GM21526 (cell line): Measurements from ENCODE around the gene EFNA4.

ENCODE experiments used
- ATAC-seq: cut with Tn5 transposase; IDR thresholded peaks from one replicate; pipeline ENCODE4 v1.9.1; 2021; ENCODE audit warnings: moderate library complexity; ENCODE audit not compliant: unreplicated experiment, low FRiP score

Gene EFNA4

DNA sequence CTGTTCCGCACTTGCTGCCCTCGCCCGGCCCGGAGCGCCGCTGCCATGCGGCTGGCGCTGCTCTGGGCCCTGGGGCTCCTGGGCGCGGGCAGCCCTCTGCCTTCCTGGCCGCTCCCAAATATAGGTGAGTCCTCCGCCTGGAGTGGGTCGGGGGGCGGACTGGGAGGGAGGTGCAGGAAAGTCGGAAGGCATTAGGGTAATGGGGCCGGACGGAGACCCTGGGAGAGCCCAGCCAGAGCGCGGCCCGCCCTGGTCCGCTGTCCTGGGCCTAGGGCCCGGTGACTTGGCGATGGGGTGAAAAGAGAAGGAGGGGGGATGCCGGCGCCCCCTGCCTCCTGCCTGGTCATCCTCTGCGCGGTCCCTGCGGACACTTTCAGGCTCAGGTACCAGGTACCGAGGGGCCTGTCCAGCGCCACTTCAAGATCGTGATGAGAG is 12.2 kb upstream of the EFNA4 start:
- peak; percentile 6 for ATAC-seq

DNA sequence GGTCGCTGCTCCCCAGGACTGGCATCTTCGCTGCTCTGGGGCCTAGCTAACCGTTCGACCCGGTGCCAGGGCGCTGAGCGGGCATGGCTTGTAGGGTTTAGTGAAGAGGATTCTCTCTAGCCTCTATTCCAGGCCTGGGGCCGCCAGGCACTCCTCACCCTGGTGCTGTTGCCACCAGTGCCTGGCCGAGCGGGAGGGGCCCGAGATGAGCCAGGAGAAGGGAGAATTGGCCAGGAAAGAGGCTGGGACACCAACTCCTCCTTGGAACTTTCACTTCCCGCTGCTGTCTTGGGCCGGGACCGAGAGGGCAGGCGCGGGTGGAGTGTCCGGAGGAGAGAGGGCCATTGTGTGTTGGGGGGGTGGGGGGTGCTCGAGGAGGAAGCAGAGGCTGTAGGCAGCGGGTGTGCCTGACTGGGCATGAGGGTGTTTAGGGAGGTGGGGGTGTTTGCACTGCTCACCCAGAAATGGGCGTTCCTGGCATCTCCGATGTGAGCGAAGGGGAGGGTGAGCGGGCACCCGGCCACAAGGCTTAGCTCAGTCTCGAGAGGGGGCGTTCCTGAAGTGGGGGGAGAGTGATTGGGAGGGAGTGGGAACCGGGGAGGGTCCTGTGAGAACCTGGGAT is 11.7 kb upstream of the EFNA4 start:
- no peak for ATAC-seq

DNA sequence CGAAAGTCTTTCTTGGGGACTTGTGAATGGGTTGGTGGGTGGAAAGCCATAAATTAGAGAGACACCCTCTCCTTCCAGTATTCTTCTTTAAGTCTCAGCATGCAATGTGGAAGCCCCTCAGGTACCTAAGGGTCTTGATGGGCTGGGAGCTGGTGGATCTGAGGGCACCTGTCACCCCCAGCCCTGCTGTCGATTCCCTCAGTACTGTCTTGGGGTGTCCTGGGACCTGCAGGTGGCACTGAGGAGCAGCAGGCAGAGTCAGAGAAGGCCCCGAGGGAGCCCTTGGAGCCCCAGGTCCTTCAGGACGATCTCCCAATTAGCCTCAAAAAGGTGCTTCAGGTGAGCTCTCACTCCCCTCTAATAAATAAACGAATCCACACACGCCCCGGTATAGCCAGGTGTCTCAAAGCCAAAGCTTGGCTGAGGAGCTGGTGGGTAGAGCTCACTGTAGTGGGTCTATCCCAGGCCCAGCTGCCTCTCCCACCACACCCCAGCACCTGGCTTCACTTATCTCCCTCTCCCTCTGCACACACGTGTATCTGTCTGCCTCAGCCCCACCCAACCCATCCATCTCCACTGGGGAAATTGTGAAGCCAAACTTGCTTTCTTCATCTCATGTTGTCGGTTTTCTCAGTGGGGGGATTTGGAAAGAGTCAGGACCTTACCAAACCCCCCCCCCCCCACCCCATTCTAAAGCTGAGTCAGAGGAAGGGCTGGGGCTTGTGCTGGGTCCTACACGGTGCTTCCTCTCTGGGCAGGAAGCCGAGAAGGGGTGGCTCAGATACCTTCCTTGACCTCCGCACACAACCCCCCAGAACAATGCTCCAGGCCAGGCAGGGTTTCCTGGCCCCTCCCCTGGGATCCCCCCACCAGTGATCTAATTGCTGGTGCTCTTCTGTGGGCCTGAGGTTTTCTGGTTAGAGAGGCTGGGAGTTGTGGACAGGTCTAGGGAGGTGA is 10.8 kb upstream of the EFNA4 start:
- ATAC-seq = no peak

DNA sequence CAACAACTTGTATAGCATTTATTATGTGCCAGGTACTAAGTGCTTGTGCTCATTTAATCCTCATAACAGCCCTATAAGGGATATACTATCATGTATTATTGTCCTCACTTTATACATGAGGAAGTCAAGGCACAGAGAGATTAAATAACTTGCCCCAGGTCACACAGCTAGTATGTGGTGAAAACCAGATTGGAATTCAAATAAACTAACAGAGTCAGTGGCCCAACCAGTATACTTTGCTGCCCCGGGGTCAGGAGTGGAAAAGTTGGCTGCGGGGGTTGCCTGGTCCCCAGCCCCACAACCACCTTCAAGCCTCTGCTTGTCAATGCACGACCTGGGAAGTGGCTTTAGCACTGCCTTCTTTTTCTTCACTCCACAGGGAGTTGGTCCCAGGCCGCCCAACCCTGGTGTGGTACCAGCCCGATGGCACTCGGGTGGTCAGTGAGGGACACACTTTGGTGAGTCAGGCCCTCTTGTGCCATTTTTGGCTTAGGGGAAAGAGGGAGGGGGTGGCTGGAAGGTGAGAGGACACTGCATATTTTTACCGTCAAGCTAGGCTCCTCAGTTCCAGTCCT is 9.9 kb upstream of the EFNA4 start:
- ATAC-seq = no peak

GRCh38 chr1:155057104-155057503 is 6.4 kb upstream of the EFNA4 start:
- ATAC-seq = no peak

GRCh38 chr1:155057788-155058211 is 5.7 kb upstream of the EFNA4 start:
- no peak for ATAC-seq

DNA sequence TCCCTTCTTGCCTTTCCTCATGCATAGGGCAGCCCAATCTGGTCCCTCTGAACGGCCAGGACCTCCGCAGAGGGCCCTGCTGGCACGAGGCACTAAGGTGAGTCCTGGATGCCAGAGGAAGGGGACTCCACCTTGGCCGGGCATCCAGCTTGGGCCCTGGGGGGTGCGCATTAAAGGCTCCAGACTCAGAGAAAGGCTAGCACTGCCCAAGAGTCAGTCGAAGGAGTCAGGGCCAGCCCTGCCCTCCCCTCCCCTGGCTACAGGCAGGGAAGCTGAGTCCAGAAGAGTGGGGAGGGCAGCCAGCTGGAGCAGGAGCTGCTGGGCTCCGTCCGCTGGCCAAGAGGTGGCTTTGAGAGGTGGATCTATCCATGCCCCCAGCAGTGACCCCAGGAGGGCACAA is 2.8 kb upstream of the EFNA4 start:
- ATAC-seq = no peak

- no peak for ATAC-seq
Observed at GRCh38 chr1:155061381-155062150, 2.0 kb upstream of the EFNA4 start.

GRCh38 chr1:155062151-155062686 is 1.3 kb upstream of the EFNA4 start:
- ATAC-seq = no peak

DNA sequence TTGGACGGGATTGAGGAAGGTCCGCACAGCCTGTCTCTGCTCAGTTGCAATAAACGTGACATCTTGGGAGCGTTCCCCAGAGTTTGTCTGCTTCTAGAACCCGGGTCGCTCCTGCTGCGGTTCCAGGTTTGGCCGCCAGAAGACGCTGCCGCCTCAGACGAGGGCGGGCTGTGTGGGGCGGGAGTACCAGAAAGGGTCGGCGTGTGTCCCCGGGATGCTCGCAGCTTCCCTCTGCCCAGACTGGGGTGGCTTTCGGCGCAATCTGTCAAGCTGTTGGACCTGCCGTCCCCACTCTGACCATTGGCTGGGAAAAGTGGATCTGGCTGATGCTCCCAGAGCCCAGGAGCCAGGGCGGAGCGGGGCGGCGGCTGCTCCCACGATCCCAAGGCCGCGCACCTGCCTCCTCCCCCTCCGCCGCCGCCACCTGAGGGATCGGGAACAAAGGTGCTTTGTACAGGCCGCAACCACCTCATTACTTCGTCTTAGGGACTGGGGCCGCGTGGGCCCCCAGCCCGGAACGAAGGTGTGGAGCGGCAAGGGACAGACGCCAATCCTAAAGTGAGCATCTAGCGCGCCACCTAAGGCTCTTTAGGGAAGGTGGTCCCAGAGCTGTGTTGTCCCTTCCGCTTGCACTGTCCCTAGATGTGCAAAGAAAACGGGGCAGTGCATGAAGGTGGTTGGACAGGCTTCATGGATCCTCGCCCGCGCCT is 683 bp upstream of the EFNA4 start:
- ATAC-seq = no peak

GRCh38 chr1:155064111-155064831 is 731 bp downstream of the EFNA4 start:
- ATAC-seq = no peak

DNA sequence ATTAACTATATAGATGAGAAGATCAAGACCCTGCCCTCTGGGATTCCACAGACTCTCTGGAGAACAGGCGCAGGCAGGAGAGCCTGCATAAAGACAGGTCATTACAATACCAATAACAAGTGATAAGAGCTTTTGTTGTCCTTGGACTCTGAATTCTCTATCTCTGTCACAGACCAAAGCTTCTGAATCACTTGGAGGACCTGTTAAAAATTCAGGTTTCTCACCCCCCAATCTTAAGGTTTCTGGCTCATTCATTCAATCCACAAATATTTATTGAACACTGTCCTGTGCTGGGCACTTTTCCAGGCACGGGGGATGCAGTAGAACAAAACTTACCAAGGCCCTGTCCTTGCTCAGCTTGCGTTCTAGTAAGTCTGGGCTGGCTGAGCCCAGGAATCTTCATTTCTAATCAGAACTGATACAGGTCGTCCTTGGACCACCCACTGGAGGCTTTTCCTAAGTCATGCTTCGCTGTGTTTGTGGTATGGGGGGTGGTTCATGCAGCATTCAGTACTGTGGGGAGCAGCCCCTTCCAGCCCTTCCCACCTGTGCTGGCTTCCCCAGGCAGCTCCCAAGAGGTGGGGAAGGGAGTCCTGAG is 1.4 kb downstream of the EFNA4 start:
- no peak for ATAC-seq

- ATAC-seq = no peak
Observed at GRCh38 chr1:155066777-155067176, 3.2 kb downstream of the EFNA4 start.

DNA sequence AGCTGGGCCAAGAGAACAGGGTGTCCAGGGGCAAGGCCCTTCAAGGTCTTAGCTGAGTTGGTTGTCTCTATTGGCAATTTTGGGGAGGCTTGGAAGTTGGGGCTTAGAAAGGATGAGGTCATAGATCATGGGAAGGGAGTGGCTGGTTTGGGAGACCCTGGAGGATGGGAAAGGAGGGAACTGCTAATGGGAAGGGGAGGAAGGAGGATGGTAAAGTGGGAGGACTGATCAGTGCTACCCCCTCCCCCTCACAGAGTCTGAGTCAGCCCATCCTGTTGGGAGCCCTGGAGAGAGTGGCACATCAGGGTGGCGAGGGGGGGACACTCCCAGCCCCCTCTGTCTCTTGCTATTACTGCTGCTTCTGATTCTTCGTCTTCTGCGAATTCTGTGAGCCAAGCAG is 5.1 kb downstream of the EFNA4 start:
- no peak for ATAC-seq

DNA sequence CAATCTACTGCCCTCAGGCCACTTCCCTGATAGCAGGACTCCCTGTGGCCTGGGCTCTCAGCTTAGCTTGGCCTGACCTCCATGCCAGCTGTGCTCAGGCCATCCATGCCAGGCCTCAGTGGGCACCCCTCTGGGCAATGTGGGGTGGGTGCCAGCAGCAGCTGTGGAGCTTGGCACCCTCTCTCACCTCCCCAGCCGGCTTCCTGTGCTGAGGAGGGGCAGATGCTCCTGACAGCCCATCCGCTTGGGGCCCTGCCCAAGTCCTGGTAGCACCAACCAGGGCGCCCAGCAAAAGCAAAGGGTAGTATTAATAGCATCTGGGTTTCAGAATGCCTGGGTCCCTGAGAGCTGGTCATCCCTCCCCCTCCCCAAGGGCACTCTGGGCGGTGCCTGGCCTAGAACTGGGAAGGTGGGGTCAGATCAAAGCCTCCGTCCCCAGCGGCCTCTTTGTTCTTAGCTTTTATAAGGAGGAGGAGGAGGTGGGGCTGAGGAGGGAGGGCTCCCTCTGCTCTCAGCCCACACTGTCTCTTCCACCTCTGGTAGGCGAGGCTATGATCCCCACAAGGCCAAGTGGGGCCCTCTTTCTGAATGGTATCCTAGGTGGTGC is 6.1 kb downstream of the EFNA4 start:
- no peak for ATAC-seq

- ATAC-seq = no peak
Observed at GRCh38 chr1:155070158-155070621, 6.7 kb downstream of the EFNA4 start.

- no peak for ATAC-seq
Observed at GRCh38 chr1:155070721-155071569, 7.4 kb downstream of the EFNA4 start.
